HG03457 (cell line): Measurements from ENCODE around the gene ADGRL3.
"Not testable (repeated sequence)": the region's sequence is repeated elsewhere in the genome, so short reads cannot be mapped to it uniquely, and the experiment has no call there.

Experiments used
- ATAC-seq: cut with Tn5 transposase; IDR thresholded peaks from one replicate; pipeline ENCODE4 v1.9.1; 2021; ENCODE audit warnings: moderate number of reproducible peaks; ENCODE audit not compliant: unreplicated experiment

The ADGRL3 gene

GRCh38 chr4:61468024-61468720 is 268.0 kb downstream of the ADGRL3 start:
- no peak for ATAC-seq

- no peak for ATAC-seq
These were observed 273.2 kb downstream of the ADGRL3 start for GRCh38 chr4:61473306-61473705.

GRCh38 chr4:61478340-61478739 is 278.2 kb downstream of the ADGRL3 start:
- ATAC-seq = no peak

GRCh38 chr4:61485056-61485455 is 284.9 kb downstream of the ADGRL3 start:
- no peak for ATAC-seq

- no peak for ATAC-seq
These were observed 289.8 kb downstream of the ADGRL3 start for GRCh38 chr4:61489927-61490326.

- no peak for ATAC-seq
These were observed 292.9 kb downstream of the ADGRL3 start for GRCh38 chr4:61493041-61493440.

- ATAC-seq = no peak
These were observed 293.3 kb downstream of the ADGRL3 start for GRCh38 chr4:61493470-61493869.

GRCh38 chr4:61500883-61501282 is 300.8 kb downstream of the ADGRL3 start:
- no peak for ATAC-seq

- no peak for ATAC-seq
These were observed 301.7 kb downstream of the ADGRL3 start for GRCh38 chr4:61501812-61502211.

GRCh38 chr4:61505773-61506685 is 305.9 kb downstream of the ADGRL3 start:
- no peak for ATAC-seq

- no peak for ATAC-seq
These were observed 307.0 kb downstream of the ADGRL3 start for GRCh38 chr4:61507091-61507490.

- ATAC-seq = not testable (repeated sequence)
These were observed 309.7 kb downstream of the ADGRL3 start for GRCh38 chr4:61509721-61510241.

GRCh38 chr4:61511716-61512488 is 311.8 kb downstream of the ADGRL3 start:
- ATAC-seq = no peak

GRCh38 chr4:61514991-61515390 is 314.9 kb downstream of the ADGRL3 start:
- ATAC-seq = no peak

- no peak for ATAC-seq
These were observed 317.0 kb downstream of the ADGRL3 start for GRCh38 chr4:61517144-61517543.

- ATAC-seq = no peak
These were observed 320.0 kb downstream of the ADGRL3 start for GRCh38 chr4:61520166-61520565.

GRCh38 chr4:61520681-61521160 is 320.6 kb downstream of the ADGRL3 start:
- ATAC-seq = no peak

- ATAC-seq = no peak
These were observed 321.3 kb downstream of the ADGRL3 start for GRCh38 chr4:61521451-61521850.

GRCh38 chr4:61522312-61522711 is 322.2 kb downstream of the ADGRL3 start:
- no peak for ATAC-seq

- no peak for ATAC-seq
These were observed 327.8 kb downstream of the ADGRL3 start for GRCh38 chr4:61527888-61528287.

- no peak for ATAC-seq
These were observed 328.5 kb downstream of the ADGRL3 start for GRCh38 chr4:61528595-61528994.
